G401 (cell line): ENCODE results near the gene RUFY2. TPM values are rescaled to one million over a fixed set of nuclear protein-coding genes. Genes with fewer than 3 reads are reported as not detected.

Source experiments
- total RNA-seq: library from RNA; depleted of rRNA; stranded (reverse); fragments of >200 nt; shearing (Covaris generic); gene quantifications from 2 replicates; pipeline ENCODE4 v1.2.3, GENCODE V29; 2014; rRNA removed

Gene RUFY2
- total RNA-seq, 1 experiment from 2014 or later: 8.5 TPM

Other genes with a start within 250 kb of the RUFY2 start
- gene ATOH7, start 175.2 kb downstream of the RUFY2 start, total RNA-seq: 0.37 and 0.92 TPM in 2 replicates
- 32.1 and 67.4 TPM in 2 replicates for gene HNRNPH3, start 75.2 kb downstream of the RUFY2 start, total RNA-seq
- gene PBLD, start 74.3 kb downstream of the RUFY2 start, total RNA-seq: 0.37 and 2.3 TPM in 2 replicates
- gene DNA2, start 64.7 kb upstream of the RUFY2 start, total RNA-seq: 39.1 and 41.0 TPM in 2 replicates
- gene SLC25A16, start 120.2 kb upstream of the RUFY2 start, total RNA-seq: 7.5 and 14.3 TPM in 2 replicates
- gene TET1, start 153.1 kb upstream of the RUFY2 start, total RNA-seq: 3.1 and 6.7 TPM in 2 replicates